Aorta (tissue), 5 donors: ENCODE measurements around the gene NLRP7. TPM values are rescaled to one million over a fixed set of nuclear protein-coding genes. Genes with fewer than 3 reads are reported as not detected.
"Not testable (repeated sequence)": the region's sequence is repeated elsewhere in the genome, so short reads cannot be mapped to it uniquely, and the experiment has no call there.

ENCODE experiments used
- ATAC-seq: fragments of 200-7000 bp; cut with Tn5 transposase; one replicate; pipeline ENCODE4 v1.9.1; 2022; ENCODE audit warnings: moderate library complexity; ENCODE audit not compliant: low FRiP score
- DNase-seq, 2 donors: peaks; one replicate each; pipeline ENCODE4 v3.0.0-alpha.2; 2020
- H3K27ac ChIP-seq, 2 donors: one replicate each; pipeline ENCODE4 v1.5.1; 2013; ENCODE audit warnings: low read length in 2 of 2, mild to moderate bottlenecking in 2 of 2, moderate library complexity in 2 of 2, control low read depth in 1 of 2, inconsistent platforms in 1 of 2, low read depth in 1 of 2
- H3K27me3 ChIP-seq, 2 donors: one replicate each; pipeline ENCODE4 v1.6.1; 2013; ENCODE audit warnings: control low read depth in 1 of 2, low read length in 1 of 2, mild to moderate bottlenecking in 1 of 2, moderate library complexity in 1 of 2; ENCODE audit not compliant: insufficient read depth in 2 of 2, control insufficient read depth in 1 of 2
- H3K36me3 ChIP-seq, 2 donors: one replicate each; pipeline ENCODE4 v1.6.1; 2013; ENCODE audit warnings: control low read depth in 1 of 2, low read length in 1 of 2, mild to moderate bottlenecking in 1 of 2; ENCODE audit not compliant: insufficient read depth in 2 of 2, control insufficient read depth in 1 of 2
- H3K4me1 ChIP-seq, 2 donors: one replicate each; pipeline ENCODE4 v1.6.1; 2013; ENCODE audit warnings: low read length in 2 of 2, control low read depth in 1 of 2, mild to moderate bottlenecking in 1 of 2, moderate library complexity in 1 of 2; ENCODE audit not compliant: insufficient read depth in 2 of 2, control insufficient read depth in 1 of 2
- H3K4me3 ChIP-seq, 2 donors: one replicate each; pipeline ENCODE4 v1.5.1; 2013; ENCODE audit warnings: low read length in 2 of 2, control low read depth in 1 of 2, mild to moderate bottlenecking in 1 of 2
- H3K9me3 ChIP-seq: one replicate; pipeline ENCODE4 v1.6.1; 2013; ENCODE audit warnings: mild to moderate bottlenecking, low read length; ENCODE audit not compliant: control insufficient read depth
- WGBS, 2 donors: extraction: QIAGEN DNeasy Blood & Tissue Kit; methylation state at CpG; one replicate each; pipeline ENCODE4 v1.1.7; 2013; 5-methylcytosine and 5-hydroxymethylcytosine counted together
- intact Hi-C, 2 donors: fragments of 100-400 bp; cut with DNase I; formaldehyde crosslinking; loops; one replicate each; pipeline versions ENCODE4 v1.14.2 to v1.15.0; 2022
- long read RNA-seq, 2 donors: library from polyadenylated mRNA; unstranded; transcript quantifications; one replicate each; pipeline ENCODE4 v2.0.0, GENCODE V29; 2020 to 2021
- polyA plus RNA-seq, 2 donors: library from polyadenylated mRNA; stranded (reverse); fragments of 200-250 nt; gene quantifications; one replicate each; pipeline ENCODE4 v1.2.3, GENCODE V29; 2013
- total RNA-seq, 2 donors: library from RNA; stranded (reverse); fragmentation: NEBNext Ultra II Directional; extraction: Animal tissue kit (Norgen Biotek cat#: 25700); gene quantifications; one replicate each; pipeline ENCODE4 v1.2.1, GENCODE V29; 2021
- donor health status: healthy with polysubstance abuse.
- donor health status: Bipolar disorder and iron deficiency.
- donor health status: DM: no; HTN: no; CAD: no.
- donor health status: DM: no; HTN: no; CAD: no.
- donor health status: DM: yes; HTN: yes; CAD: no.

NLRP7 gene
- total RNA-seq: not detected
- polyA plus RNA-seq: not detected
- long read RNA-seq, donor 1: 0 reads
- long read RNA-seq, donor 2: 0 reads

GRCh38 chr19:54947381-54947780 lies at the start of gene NLRP7:
Gene NLRP7 (minus strand): TSS chr19:54947530.
- H3K27me3 ChIP-seq: no peaks in the 10 kb centered on the region
- no peak within 1 kb of the TSS for H3K27ac ChIP-seq
- no peak within 1 kb of the TSS for H3K4me3 ChIP-seq
- H3K4me1 ChIP-seq: no peaks in the 10 kb centered on the region
- WGBS, 2 donors: 82 to 85% methylated on average over 8 of the region's 8 CpGs
- no peaks in the 10 kb centered on the region for H3K36me3 ChIP-seq
- no peak for ATAC-seq
- H3K9me3 ChIP-seq: no peaks in the 10 kb centered on the region
- DNase-seq: no peak
- intact Hi-C loops: no loop called here

GRCh38 chr19:54995561-54995960 lies 48.2 kb upstream of the NLRP7 start:
- Histone ChIP-seq H3K4me1 (no peaks in the 10 kb centered on the region), H3K4me3 (no peak overlapping the region), H3K27ac (no peak overlapping the region), H3K27me3 (no peaks in the 10 kb centered on the region), H3K9me3 (no peaks in the 10 kb centered on the region), H3K36me3 (no peaks in the 10 kb centered on the region)
- WGBS, 2 donors: 75 to 81% methylated on average over 3 of the region's 3 CpGs
- intact Hi-C loops: no loop called here
- no peak for DNase-seq
- no peak for ATAC-seq

GRCh38 chr19:54989531-54989930 lies 42.2 kb upstream of the NLRP7 start:
- H3K36me3 ChIP-seq, H3K27ac ChIP-seq, H3K27me3 ChIP-seq, H3K4me3 ChIP-seq, intact Hi-C loops, H3K9me3 ChIP-seq, H3K4me1 ChIP-seq, ATAC-seq, DNase-seq: not testable (repeated sequence)
- WGBS, 2 donors: 88 to 95% methylated on average over 11 of the region's 11 CpGs

- 67 to 83% methylated on average over 15 to 23 of the region's 23 CpGs for WGBS, 2 donors
- H3K36me3 ChIP-seq, H3K27me3 ChIP-seq, ATAC-seq, H3K9me3 ChIP-seq, H3K4me3 ChIP-seq, H3K4me1 ChIP-seq, H3K27ac ChIP-seq, DNase-seq, intact Hi-C loops: not testable (repeated sequence)
Measured at GRCh38 chr19:54982562-54982961, 35.2 kb upstream of the NLRP7 start.

- WGBS, 2 donors: 85% methylated on average over 19 of the region's 19 CpGs
- H3K27ac ChIP-seq, DNase-seq, H3K9me3 ChIP-seq, ATAC-seq, H3K27me3 ChIP-seq, intact Hi-C loops, H3K4me3 ChIP-seq, H3K4me1 ChIP-seq, H3K36me3 ChIP-seq: not testable (repeated sequence)
Measured at GRCh38 chr19:54973229-54974090, 26.1 kb upstream of the NLRP7 start.

GRCh38 chr19:54971446-54971845 lies 24.1 kb upstream of the NLRP7 start:
- H3K27ac ChIP-seq, ATAC-seq, H3K27me3 ChIP-seq, DNase-seq, H3K4me1 ChIP-seq, H3K9me3 ChIP-seq, H3K36me3 ChIP-seq, intact Hi-C loops, H3K4me3 ChIP-seq: not testable (repeated sequence)
- WGBS, 2 donors: 89 to 96% methylated on average over 3 to 4 of the region's 5 CpGs

- Histone ChIP-seq H3K4me1 (no peaks in the 10 kb centered on the region), H3K27ac (no peak overlapping the region), H3K27me3 (no peaks in the 10 kb centered on the region), H3K9me3 (no peaks in the 10 kb centered on the region), H3K4me3 (no peak overlapping the region), H3K36me3 (no peaks in the 10 kb centered on the region)
- ATAC-seq (no peak), DNase-seq (no peak)
- WGBS, 2 donors: 70 to 79% methylated on average over 4 of the region's 4 CpGs
- intact Hi-C loops: no loop called here
Measured at GRCh38 chr19:54969647-54970046, 22.3 kb upstream of the NLRP7 start.

GRCh38 chr19:54967611-54968010 lies 20.3 kb upstream of the NLRP7 start:
- no peaks in the 10 kb centered on the region for H3K4me1 ChIP-seq
- H3K4me3 ChIP-seq: no peak overlapping the region
- H3K9me3 ChIP-seq: no peaks in the 10 kb centered on the region
- intact Hi-C loops: no loop called here
- no peaks in the 10 kb centered on the region for H3K36me3 ChIP-seq
- DNase-seq: no peak
- WGBS, 2 donors: 91 to 95% methylated on average over 3 of the region's 3 CpGs
- no peak overlapping the region for H3K27ac ChIP-seq
- no peak for ATAC-seq
- H3K27me3 ChIP-seq: no peaks in the 10 kb centered on the region

- H3K4me3 ChIP-seq, intact Hi-C loops, H3K27me3 ChIP-seq, H3K4me1 ChIP-seq, H3K36me3 ChIP-seq, H3K27ac ChIP-seq, ATAC-seq, H3K9me3 ChIP-seq, DNase-seq: not testable (repeated sequence)
- 95% methylated on average over 15 of the region's 15 CpGs; no CpG with 5 or more reads in 1 of the 2 donors for WGBS, 2 donors
Measured at GRCh38 chr19:54965055-54965454, 17.7 kb upstream of the NLRP7 start.
